ENCODE results near the gene NCAPD3.

The NCAPD3 gene

DNA sequence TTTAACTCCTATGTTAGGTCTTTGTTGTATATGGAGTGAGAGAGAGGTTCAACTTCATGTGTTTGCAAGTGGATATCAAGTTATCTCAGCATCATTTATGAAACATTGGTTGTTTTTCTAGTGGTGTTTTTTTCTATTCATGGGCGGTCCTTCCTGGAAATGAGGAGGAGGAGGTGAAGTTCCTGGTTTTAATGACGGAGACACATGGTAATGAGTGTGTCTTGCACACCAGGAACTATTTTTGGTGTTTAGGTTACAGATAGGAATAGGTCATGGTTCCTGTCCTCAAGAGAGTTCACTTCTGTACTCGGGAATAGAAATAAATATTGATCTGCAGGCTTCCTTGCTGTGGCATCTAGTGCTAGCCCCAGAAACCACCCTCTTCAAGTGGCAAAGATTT lies 80.0 kb downstream of the NCAPD3 start:
- no peaks in the 10 kb centered on the region for H4K20me1 ChIP-seq (ENCODE audit: control insufficient read depth, insufficient read depth, low read depth, low read length)
- H3K27me3 ChIP-seq (ENCODE audit: control insufficient read depth, low read length) = no peaks in the 10 kb centered on the region
- H3F3A ChIP-seq (ENCODE audit: control insufficient read depth, insufficient read depth) = no peaks in the 10 kb centered on the region
- H3K4me2 ChIP-seq (ENCODE audit: low read length) = no peak overlapping the region
- H3K4me3 ChIP-seq (ENCODE audit: low read length) = no peak overlapping the region
- H3K9me2 ChIP-seq (replicated peaks; ENCODE audit: control insufficient read depth, low read length) = no peaks in the 10 kb centered on the region
- H3K4me1 ChIP-seq (ENCODE audit: control insufficient read depth, low read length) = no peaks in the 10 kb centered on the region
- no peaks in the 10 kb centered on the region for H3K9me3 ChIP-seq (ENCODE audit: control insufficient read depth, insufficient read depth, low read length)
- no peak for TF ChIP-seq CTCF (IDR thresholded peaks at IDR 0.05; ENCODE audit: low read depth, low read length, poor library complexity, severe bottlenecking)
- TF ChIP-seq EZH2phosphoT487 (IDR thresholded peaks at IDR 0.05; ENCODE audit: borderline replicate concordance, low read length) = no peak
- no peaks in the 10 kb centered on the region for H3K79me2 ChIP-seq (ENCODE audit: control insufficient read depth, low read length)
- H3K36me3 ChIP-seq (ENCODE audit: control insufficient read depth, low read length) = no peaks in the 10 kb centered on the region
- H3K27ac ChIP-seq (ENCODE audit: low read depth, low read length) = no peak overlapping the region

GRCh38 chr11:134142536-134142935 lies 81.2 kb downstream of the NCAPD3 start:
- Histone ChIP-seq H3K4me2 (ENCODE audit: low read length) (no peak overlapping the region), H3K9me3 (ENCODE audit: control insufficient read depth, insufficient read depth, low read length) (no peaks in the 10 kb centered on the region), H3K79me2 (ENCODE audit: control insufficient read depth, low read length) (no peaks in the 10 kb centered on the region), H3K4me1 (ENCODE audit: control insufficient read depth, low read length) (no peaks in the 10 kb centered on the region), H3K27me3 (ENCODE audit: control insufficient read depth, low read length) (no peaks in the 10 kb centered on the region), H3K4me3 (ENCODE audit: low read length) (no peak overlapping the region), H4K20me1 (ENCODE audit: control insufficient read depth, insufficient read depth, low read depth, low read length) (no peaks in the 10 kb centered on the region), H3K36me3 (ENCODE audit: control insufficient read depth, low read length) (no peaks in the 10 kb centered on the region), H3F3A (ENCODE audit: control insufficient read depth, insufficient read depth) (no peaks in the 10 kb centered on the region), H3K9me2 (replicated peaks; ENCODE audit: control insufficient read depth, low read length) (no peaks in the 10 kb centered on the region), H3K27ac (ENCODE audit: low read depth, low read length) (no peak overlapping the region)
- TF ChIP-seq EZH2phosphoT487 (IDR thresholded peaks at IDR 0.05; ENCODE audit: borderline replicate concordance, low read length) (no peak), CTCF (IDR thresholded peaks at IDR 0.05; ENCODE audit: low read depth, low read length, poor library complexity, severe bottlenecking) (no peak)

- H4K20me1 ChIP-seq (ENCODE audit: control insufficient read depth, insufficient read depth, low read depth, low read length) = no peaks in the 10 kb centered on the region
- no peak overlapping the region for H3K4me3 ChIP-seq (ENCODE audit: low read length)
- H3K4me1 ChIP-seq (ENCODE audit: control insufficient read depth, low read length) = no peaks in the 10 kb centered on the region
- no peaks in the 10 kb centered on the region for H3K36me3 ChIP-seq (ENCODE audit: control insufficient read depth, low read length)
- no peak overlapping the region for H3K27ac ChIP-seq (ENCODE audit: low read depth, low read length)
- H3K27me3 ChIP-seq (ENCODE audit: control insufficient read depth, low read length) = no peaks in the 10 kb centered on the region
- no peaks in the 10 kb centered on the region for H3K9me3 ChIP-seq (ENCODE audit: control insufficient read depth, insufficient read depth, low read length)
- H3K4me2 ChIP-seq (ENCODE audit: low read length) = no peak overlapping the region
- TF ChIP-seq EZH2phosphoT487 (IDR thresholded peaks at IDR 0.05; ENCODE audit: borderline replicate concordance, low read length) (no peak), CTCF (IDR thresholded peaks at IDR 0.05; ENCODE audit: low read depth, low read length, poor library complexity, severe bottlenecking) (no peak)
- H3K9me2 ChIP-seq (replicated peaks; ENCODE audit: control insufficient read depth, low read length) = no peaks in the 10 kb centered on the region
- no peaks in the 10 kb centered on the region for H3K79me2 ChIP-seq (ENCODE audit: control insufficient read depth, low read length)
- H3F3A ChIP-seq (ENCODE audit: control insufficient read depth, insufficient read depth) = no peaks in the 10 kb centered on the region
These were observed 82.7 kb downstream of the NCAPD3 start for GRCh38 chr11:134140961-134141490.

Measured in DOHH2 (cell line).